OCI-LY1 (cell line): Measurements from ENCODE around the gene RPN2.
A peak's percentile ranks its signal among the peaks of the same experiment; 100 is the strongest.

Experiments used
- H2AFZ ChIP-seq: fragments of 200-600 bp; sonication (generic), shearing (Covaris generic); 2 replicates; pipeline ENCODE4 v1.6.0; 2014; ENCODE audit warnings: antibody characterized with exemption, mild to moderate bottlenecking, low read length
- H3F3A ChIP-seq: fragments of 200-600 bp; sonication (generic), shearing (Covaris generic); 2 replicates; pipeline ENCODE4 v1.6.0; 2014; ENCODE audit warnings: mild to moderate bottlenecking, antibody characterized with exemption, low read length, moderate library complexity; ENCODE audit not compliant: insufficient read depth
- H3K27ac ChIP-seq: fragments of 200-600 bp; sonication (generic); 2 replicates; pipeline ENCODE4 v1.5.1; 2014; ENCODE audit warnings: low read length, mixed run types, mild to moderate bottlenecking, low read depth; ENCODE audit not compliant: poor library complexity, severe bottlenecking
- H3K27me3 ChIP-seq: fragments of 200-600 bp; sonication (generic); 2 replicates; pipeline ENCODE4 v1.6.0; 2014; ENCODE audit warnings: antibody characterized with exemption, mild to moderate bottlenecking, low read length, moderate library complexity; ENCODE audit not compliant: insufficient read depth
- H3K36me3 ChIP-seq: fragments of 200-600 bp; sonication (generic); 2 replicates; pipeline ENCODE4 v1.6.1; 2014; ENCODE audit warnings: mild to moderate bottlenecking, antibody characterized with exemption, low read length, moderate library complexity, mixed read lengths; ENCODE audit not compliant: insufficient read depth
- H3K4me1 ChIP-seq: fragments of 200-600 bp; sonication (generic); 2 replicates; pipeline ENCODE4 v1.5.1; 2014; ENCODE audit warnings: mild to moderate bottlenecking, low read length, moderate library complexity; ENCODE audit not compliant: insufficient read depth, severe bottlenecking
- H3K4me2 ChIP-seq: fragments of 200-600 bp; sonication (generic), shearing (Covaris generic); 2 replicates; pipeline ENCODE4 v1.6.1; 2014; ENCODE audit warnings: low read length
- H3K4me3 ChIP-seq: fragments of 200-600 bp; sonication (generic); 2 replicates; pipeline ENCODE4 v1.5.1; 2014; ENCODE audit warnings: low read length, low read depth, mild to moderate bottlenecking, mixed read lengths; ENCODE audit not compliant: poor library complexity, severe bottlenecking
- H3K79me2 ChIP-seq: fragments of 200-600 bp; shearing (Covaris generic); 2 replicates; pipeline ENCODE4 v1.6.1; 2016; ENCODE audit warnings: mixed run types, low read length, mixed read lengths; ENCODE audit not compliant: insufficient read depth
- H3K9ac ChIP-seq: fragments of 200-600 bp; sonication (generic), shearing (Covaris generic); 2 replicates; pipeline ENCODE4 v1.6.1; 2014; ENCODE audit warnings: mild to moderate bottlenecking, low read length, mixed read lengths
- H3K9me2 ChIP-seq: fragments of 200-600 bp; sonication (generic), shearing (Covaris generic); 2 replicates; pipeline ENCODE4 v1.6.1; 2014; ENCODE audit warnings: low read depth, mild to moderate bottlenecking, low read length, mixed read lengths
- H3K9me3 ChIP-seq: fragments of 200-600 bp; shearing (Covaris generic); 2 replicates; pipeline ENCODE4 v1.6.1; 2014; ENCODE audit warnings: low read length, mixed read lengths
- H4K20me1 ChIP-seq: fragments of 200-600 bp; sonication (generic), shearing (Covaris generic); 2 replicates; pipeline ENCODE4 v1.6.0; 2016; ENCODE audit warnings: mild to moderate bottlenecking, low read length; ENCODE audit not compliant: insufficient read depth
- EZH2 ChIP-seq: fragments of 200-600 bp; sonication (generic), shearing (Covaris generic); IDR thresholded peaks from 2 replicates; pipeline ENCODE4 v1.8.0; 2017; ENCODE audit warnings: borderline replicate concordance, mixed run types, mild to moderate bottlenecking, antibody characterized with exemption, low read length, moderate library complexity, mixed read lengths
- TF ChIP-seq, protein P1 (sequence below): fragments of 200-600 bp; sonication (generic), shearing (Covaris generic); IDR thresholded peaks from 2 replicates; pipeline ENCODE4 v1.5.1; 2017; ENCODE audit warnings: mild to moderate bottlenecking, antibody characterized with exemption, low read length, moderate library complexity, mixed read lengths

Gene RPN2

DNA sequence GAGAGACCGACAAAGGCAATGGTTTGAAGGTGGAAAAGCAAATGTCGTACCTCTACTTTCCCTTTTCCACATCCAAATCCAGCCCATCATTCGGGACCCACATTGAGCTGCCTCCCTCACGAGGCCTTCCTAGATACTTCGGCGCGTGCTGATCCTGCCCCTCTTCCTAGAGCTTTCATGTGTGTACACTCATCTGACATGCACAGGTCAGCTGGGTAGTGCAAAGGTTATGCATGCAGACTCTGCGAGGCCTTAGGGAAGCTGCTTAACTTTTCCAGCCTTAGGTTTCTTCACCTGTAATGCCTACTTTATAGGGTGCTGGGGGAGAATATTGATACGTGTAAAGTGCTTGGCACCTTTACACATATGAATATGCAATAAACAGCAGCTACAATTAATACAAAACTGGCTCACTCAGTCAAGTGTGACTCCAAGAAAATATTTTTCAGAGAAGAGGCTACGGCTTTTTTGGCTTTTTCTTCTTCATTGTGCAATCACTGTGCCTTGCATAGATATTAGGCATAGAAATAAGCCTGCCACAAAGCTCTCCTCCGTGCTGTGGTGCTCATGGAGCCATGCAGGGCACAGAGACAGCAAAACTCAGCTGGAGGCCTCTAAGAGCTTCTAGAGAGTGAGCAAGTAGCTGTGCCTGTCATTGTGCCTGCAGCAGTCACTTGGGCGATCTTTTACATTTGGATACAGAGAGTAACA is 106.7 kb downstream of the RPN2 start:
- Histone ChIP-seq H3K4me2 (no peak overlapping the region), H3K9me3 (no peaks in the 10 kb centered on the region), H3F3A (no peaks in the 10 kb centered on the region), H3K36me3 (no peaks in the 10 kb centered on the region), H3K9ac (no peak overlapping the region), H3K4me1 (peaks cover 16% of the 10 kb centered on the region), H3K4me3 (no peak overlapping the region), H3K9me2 (no peaks in the 10 kb centered on the region), H3K27me3 (0 out of 2 replicates have a peak, but pooled peaks cover 3% of the 10 kb centered on the region), H3K79me2 (peaks cover 11% of the 10 kb centered on the region), H2AFZ (no peak overlapping the region), H3K27ac (no peak overlapping the region), H4K20me1 (no peaks in the 10 kb centered on the region)
- TF ChIP-seq EZH2, result no peak
- TF ChIP-seq, protein P1, sequence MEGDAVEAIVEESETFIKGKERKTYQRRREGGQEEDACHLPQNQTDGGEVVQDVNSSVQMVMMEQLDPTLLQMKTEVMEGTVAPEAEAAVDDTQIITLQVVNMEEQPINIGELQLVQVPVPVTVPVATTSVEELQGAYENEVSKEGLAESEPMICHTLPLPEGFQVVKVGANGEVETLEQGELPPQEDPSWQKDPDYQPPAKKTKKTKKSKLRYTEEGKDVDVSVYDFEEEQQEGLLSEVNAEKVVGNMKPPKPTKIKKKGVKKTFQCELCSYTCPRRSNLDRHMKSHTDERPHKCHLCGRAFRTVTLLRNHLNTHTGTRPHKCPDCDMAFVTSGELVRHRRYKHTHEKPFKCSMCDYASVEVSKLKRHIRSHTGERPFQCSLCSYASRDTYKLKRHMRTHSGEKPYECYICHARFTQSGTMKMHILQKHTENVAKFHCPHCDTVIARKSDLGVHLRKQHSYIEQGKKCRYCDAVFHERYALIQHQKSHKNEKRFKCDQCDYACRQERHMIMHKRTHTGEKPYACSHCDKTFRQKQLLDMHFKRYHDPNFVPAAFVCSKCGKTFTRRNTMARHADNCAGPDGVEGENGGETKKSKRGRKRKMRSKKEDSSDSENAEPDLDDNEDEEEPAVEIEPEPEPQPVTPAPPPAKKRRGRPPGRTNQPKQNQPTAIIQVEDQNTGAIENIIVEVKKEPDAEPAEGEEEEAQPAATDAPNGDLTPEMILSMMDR, result no peak

DNA sequence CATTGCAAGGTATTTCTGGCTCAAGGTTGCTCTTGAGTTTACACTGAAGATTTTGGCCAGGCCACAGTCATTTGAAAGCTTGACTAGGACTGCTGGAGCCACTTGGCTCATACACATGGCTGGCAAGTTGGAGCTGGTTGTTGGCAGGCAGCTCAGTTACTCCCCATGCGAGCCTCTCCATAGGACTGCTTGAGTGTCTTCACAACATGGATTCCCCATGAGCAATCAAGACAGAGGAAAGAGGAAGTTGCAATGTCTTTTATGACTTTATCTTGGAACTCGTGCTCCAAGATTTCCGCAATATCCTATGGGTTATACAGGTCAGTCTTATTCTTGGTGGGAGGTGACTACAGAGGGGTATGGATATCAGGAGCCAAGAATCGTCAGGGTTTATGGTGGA is 109.0 kb downstream of the RPN2 start:
- H3K36me3 ChIP-seq, result peaks cover 21% of the 10 kb centered on the region
- H3F3A ChIP-seq, result no peaks in the 10 kb centered on the region
- no peak overlapping the region for H2AFZ ChIP-seq
- no peak overlapping the region for H3K27ac ChIP-seq
- H3K4me1 ChIP-seq, result peaks cover 23% of the 10 kb centered on the region
- H3K27me3 ChIP-seq, result 0 out of 2 replicates have a peak, but pooled peaks cover 3% of the 10 kb centered on the region
- no peak overlapping the region for H3K4me3 ChIP-seq
- no peaks in the 10 kb centered on the region for H3K9me3 ChIP-seq
- H3K9me2 ChIP-seq, result no peaks in the 10 kb centered on the region
- no peaks in the 10 kb centered on the region for H4K20me1 ChIP-seq
- H3K79me2 ChIP-seq, result peaks cover 24% of the 10 kb centered on the region
- H3K4me2 ChIP-seq, result no peak overlapping the region
- no peak overlapping the region for H3K9ac ChIP-seq
- TF ChIP-seq, protein P1, result no peak
- TF ChIP-seq EZH2, result no peak

DNA sequence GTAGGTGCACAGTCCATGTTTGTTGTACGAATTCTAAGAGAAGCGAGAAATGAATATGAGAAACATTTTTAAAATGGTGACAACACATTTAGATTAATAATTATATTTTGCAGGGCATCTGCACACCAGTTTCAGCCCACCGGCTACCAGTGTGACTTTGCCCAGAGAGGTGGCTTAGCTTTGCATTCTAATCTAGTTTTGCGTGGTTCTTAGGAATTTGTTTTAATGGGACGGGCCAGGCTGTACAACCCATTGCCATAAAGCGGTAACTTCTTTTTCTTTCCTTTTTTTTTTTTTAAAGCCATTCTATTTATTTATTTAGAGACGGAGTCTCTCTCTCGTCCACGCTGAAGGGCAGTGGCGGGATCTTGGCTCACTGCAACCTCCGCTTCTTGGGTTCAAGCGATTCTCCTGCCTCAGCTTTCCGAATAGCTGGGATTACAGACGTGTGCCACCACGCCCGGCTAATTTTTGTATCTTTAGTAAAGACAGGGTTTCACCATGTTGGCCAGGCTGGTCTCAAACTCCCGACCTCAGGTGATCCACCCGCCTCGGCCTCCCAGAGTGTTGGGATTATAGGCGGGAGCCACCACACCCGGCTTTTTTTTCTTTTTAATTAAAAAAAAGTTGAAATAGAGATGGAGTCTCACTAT is 111.2 kb downstream of the RPN2 start:
- Histone ChIP-seq H3K4me2 (peak overlapping the region; percentile 77), H3K27ac (peak overlapping the region; percentile 42), H4K20me1 (no peaks in the 10 kb centered on the region), H3F3A (no peaks in the 10 kb centered on the region), H3K9me2 (no peaks in the 10 kb centered on the region), H3K9ac (peak overlapping the region; percentile 89), H3K27me3 (no peaks in the 10 kb centered on the region), H2AFZ (no peak overlapping the region), H3K9me3 (no peaks in the 10 kb centered on the region), H3K4me1 (peaks cover 28% of the 10 kb centered on the region), H3K36me3 (peaks cover 33% of the 10 kb centered on the region), H3K4me3 (peak overlapping the region; percentile 86), H3K79me2 (peaks cover 37% of the 10 kb centered on the region)
- no peak for TF ChIP-seq EZH2
- TF ChIP-seq, protein P1, result no peak
